ENCODE data around the gene GPRC5D. TPM values are rescaled to one million over a fixed set of nuclear protein-coding genes. Genes with fewer than 3 reads are reported as not detected.

GPRC5D gene
- total RNA-seq (2022; extraction: Qiagen RNA extraction): not detected in 5 replicates

GRCh38 chr12:12952036-12952435, at the start of gene GPRC5D:
TSS of gene GPRC5D (minus strand) at chr12:12952170. CDS start at chr12:12950384, 1,786 bp downstream.

GRCh38 chr12:12999959-13000615, 48.1 kb upstream of the GPRC5D start, which contains the start of gene HEBP1:
TSS of gene HEBP1 (minus strand) at chr12:13000265. CDS start at chr12:13000114, 151 bp downstream.

GRCh38 chr12:12891080-12891880, 60.7 kb downstream of the GPRC5D start, which contains the start of gene GPRC5A:
TSS of gene GPRC5A (plus strand) at chr12:12891562. CDS start at chr12:12908250, 16,688 bp downstream.

Other genes starting within 250 kb of the GPRC5D start
- 13.6 to 16.2 TPM (median 14.2 TPM) in 5 replicates for gene CDKN1B, start 234.8 kb downstream of the GPRC5D start, total RNA-seq (2022; extraction: Qiagen RNA extraction)
- 0.22 to 0.45 TPM (median 0.39 TPM) in 5 replicates for gene APOLD1, start 166.5 kb downstream of the GPRC5D start, total RNA-seq (2022; extraction: Qiagen RNA extraction)
- gene DDX47, start 138.8 kb downstream of the GPRC5D start, total RNA-seq (2022; extraction: Qiagen RNA extraction): 69.4 to 90.5 TPM (median 69.9 TPM) in 5 replicates
- gene GPRC5A, start 60.6 kb downstream of the GPRC5D start, total RNA-seq (2022; extraction: Qiagen RNA extraction): 174 to 283 TPM (median 256 TPM) in 5 replicates
- 50.6 to 59.0 TPM (median 50.8 TPM) in 5 replicates for gene HEBP1, start 48.1 kb upstream of the GPRC5D start, total RNA-seq (2022; extraction: Qiagen RNA extraction)
- 3.7 to 4.8 TPM (median 4.5 TPM) in 5 replicates for gene FAM234B, start 92.2 kb upstream of the GPRC5D start, total RNA-seq (2022; extraction: Qiagen RNA extraction)
- gene GSG1, start 151.5 kb upstream of the GPRC5D start, total RNA-seq (2022; extraction: Qiagen RNA extraction): 0.51 to 0.76 TPM (median 0.65 TPM) in 5 replicates
- 163 to 216 TPM (median 208 TPM) in 5 replicates for gene EMP1, start 244.6 kb upstream of the GPRC5D start, total RNA-seq (2022; extraction: Qiagen RNA extraction)

Data from A549 treated with dexamethasone at 1 μM for 4 hours (cell line).